GM12892 (cell line): ENCODE data around the gene PLEKHA5.
"Not testable (repeated sequence)": the region's sequence is repeated elsewhere in the genome, so short reads cannot be mapped to it uniquely, and the experiment has no call there.

Experiments used
- DNase-seq: peaks from one replicate; pipeline ENCODE4 v3.0.0; 2011; ENCODE audit not compliant: insufficient read length
- FAIRE-seq: peaks from 2 replicates; lab custom pipeline; 2011; peaks lifted over from hg19 to GRCh38; lab: Jason Lieb, UNC
- POLR2A ChIP-seq: IDR thresholded peaks from 2 replicates; pipeline ENCODE4 v1.6.1; 2011; ENCODE audit warnings: low read depth, low read length, control low read depth
- POLR2AphosphoS5 ChIP-seq: IDR thresholded peaks from 2 replicates; pipeline ENCODE4 v1.6.1; 2011; ENCODE audit warnings: low read depth, low read length, control low read depth
- TAF1 ChIP-seq: IDR thresholded peaks from 2 replicates; pipeline ENCODE4 v1.6.1; 2011; ENCODE audit warnings: low read depth, mild to moderate bottlenecking, control low read depth, low read length, borderline replicate concordance

Gene PLEKHA5

DNA sequence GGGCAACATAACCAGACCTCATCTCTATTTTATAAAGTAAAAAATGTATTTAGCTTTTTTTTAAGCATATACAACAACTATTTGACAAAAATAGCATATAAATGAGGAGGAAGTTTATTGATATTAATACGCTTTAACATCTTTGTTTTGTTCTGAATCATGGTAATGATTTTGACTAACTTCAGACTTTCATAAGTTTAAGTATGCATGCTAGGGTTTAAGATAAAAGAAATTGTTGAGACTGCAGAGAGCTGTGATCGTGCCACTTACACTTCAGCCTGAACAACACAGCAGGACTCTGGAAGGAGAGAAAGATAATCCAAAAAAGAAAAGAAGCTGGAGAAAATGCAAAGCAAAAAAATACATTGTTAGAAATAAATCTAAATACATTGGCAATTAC is 221.8 kb downstream of the PLEKHA5 start:
- TF ChIP-seq POLR2A (no peak), POLR2AphosphoS5 (no peak), TAF1 (no peak)
- FAIRE-seq = no peak
- no peak for DNase-seq

DNA sequence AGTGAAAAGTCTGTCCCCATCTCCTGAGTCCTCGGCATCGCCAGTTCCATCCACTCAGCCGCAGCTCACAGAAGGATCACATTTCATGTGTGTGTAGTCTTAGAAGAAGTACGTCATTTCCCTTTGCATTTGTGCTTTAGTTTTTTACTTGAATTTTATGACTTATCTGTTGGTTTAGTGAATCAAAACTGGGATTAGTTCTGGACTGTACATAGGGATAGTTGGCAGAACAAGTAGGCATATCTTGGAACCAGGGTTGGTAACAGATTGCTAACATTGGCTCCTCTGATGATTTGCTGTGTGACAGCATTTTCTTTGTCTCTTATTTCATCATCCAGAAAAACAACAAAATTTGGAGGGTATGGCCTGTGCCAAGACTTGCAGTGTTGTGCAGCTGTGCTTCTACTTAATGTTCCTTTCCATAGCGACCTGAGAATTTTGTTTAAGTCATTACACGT is 240.2 kb downstream of the PLEKHA5 start:
- FAIRE-seq = no peak
- DNase-seq = no peak
- TF ChIP-seq POLR2A (no peak), TAF1 (no peak), POLR2AphosphoS5 (no peak)

DNA sequence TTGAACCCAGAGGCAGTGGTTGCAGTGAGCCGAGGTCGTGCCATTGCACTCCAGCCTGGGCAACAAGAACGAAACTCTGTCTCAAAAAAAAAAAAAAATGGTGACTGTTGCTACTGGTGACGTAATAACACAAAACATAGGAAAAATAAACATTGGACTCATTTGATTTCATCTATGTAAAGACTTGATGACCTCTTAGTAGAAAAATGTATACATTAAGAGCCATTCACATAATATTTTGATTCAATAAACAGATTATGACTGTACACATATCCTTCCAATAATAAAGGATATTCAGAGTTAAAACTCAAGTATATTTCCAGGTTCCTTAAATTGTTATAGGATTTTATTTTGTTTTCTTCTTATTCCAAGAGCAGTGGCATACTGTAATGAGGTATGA is 244.1 kb downstream of the PLEKHA5 start:
- FAIRE-seq (no peak), DNase-seq (no peak)

DNA sequence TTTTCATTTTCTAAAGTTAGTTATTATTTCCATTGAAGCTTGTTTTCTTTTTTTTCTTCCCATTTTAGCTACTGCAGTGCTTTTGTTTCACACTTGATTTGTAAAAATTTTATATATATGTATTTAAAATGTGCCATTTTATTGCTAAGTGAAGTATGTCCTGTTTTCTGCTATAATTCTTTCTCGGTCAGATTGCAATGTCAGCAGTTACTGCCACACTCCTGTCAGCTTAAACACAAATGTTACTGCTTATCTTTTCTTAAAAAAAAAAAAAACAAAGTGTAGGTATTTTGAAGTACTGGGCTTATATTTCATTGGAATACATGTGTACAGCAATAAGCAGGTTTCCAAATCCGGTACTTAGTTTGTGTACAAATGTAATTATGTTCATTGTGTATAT is 246.4 kb downstream of the PLEKHA5 start:
- TF ChIP-seq TAF1 (no peak), POLR2AphosphoS5 (no peak), POLR2A (no peak)
- no peak for DNase-seq
- FAIRE-seq = no peak

More for the DNA sequence above, 244.1 kb downstream of the PLEKHA5 start:
- TF ChIP-seq POLR2A (no peak), POLR2AphosphoS5 (no peak), TAF1 (no peak)

DNA sequence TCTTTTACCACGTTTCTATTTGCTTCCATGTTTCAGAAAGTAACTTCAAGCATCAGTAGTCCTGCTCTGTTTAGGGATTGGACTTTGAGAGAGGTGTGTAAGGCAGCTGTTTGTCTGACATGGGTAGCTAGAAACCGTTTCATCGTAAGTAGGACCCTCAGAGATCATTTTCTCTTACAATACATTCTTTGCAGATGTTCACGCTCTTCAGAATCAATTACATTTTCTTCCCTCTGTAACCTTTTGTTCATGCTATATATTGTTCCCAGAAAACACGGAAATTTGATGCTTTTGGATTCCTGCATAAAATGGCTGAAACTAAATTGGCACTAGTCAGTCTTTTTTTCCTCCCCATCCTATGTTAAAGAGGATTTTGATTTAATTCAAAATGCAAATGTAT is 247.2 kb downstream of the PLEKHA5 start:
- TF ChIP-seq TAF1 (no peak), POLR2A (no peak), POLR2AphosphoS5 (no peak)
- no peak for FAIRE-seq
- DNase-seq = no peak

DNA sequence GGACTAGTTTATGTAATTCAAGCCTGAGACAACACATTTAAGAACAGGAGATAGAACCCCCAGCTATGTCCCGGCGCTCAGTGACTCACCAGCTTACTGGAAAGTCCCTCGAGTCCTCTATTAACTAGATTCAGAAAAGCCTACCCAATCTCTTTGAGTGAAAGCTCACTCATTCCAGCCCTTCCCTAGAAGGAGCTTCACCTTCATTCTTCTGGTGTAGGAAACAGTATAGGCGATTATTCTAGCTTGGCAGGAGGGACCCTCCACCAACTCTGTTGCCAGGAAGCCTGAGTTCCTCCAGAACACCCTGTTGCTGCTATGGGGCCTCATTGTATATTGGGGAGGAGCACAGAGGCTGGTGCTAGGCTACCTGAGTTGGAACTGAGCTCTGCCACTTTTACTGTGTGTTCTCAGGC is 252.6 kb downstream of the PLEKHA5 start:
- TF ChIP-seq POLR2AphosphoS5 (no peak), POLR2A (no peak), TAF1 (no peak)
- FAIRE-seq (peak; percentile 44), DNase-seq (no peak)

DNA sequence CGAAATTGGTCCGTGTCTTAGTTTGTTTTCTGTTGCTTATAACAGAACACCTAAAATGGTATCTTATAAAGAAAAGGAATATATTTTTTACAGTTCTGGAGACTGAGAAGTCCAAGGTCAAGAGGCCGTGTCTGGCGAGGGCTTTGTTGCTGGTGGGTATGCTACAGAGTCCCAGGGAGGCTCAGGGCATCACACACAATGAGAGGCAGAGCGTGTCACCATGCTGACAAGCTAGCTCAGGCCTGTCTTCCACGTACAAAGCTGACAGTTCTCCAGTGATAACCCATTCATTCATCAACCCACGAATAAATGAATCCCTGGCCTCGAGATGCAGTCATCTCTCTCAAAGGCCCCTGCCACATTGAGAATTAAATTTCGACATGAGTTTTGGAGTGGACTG is 253.0 kb downstream of the PLEKHA5 start:
- FAIRE-seq (no peak), DNase-seq (no peak)
- TF ChIP-seq POLR2A (no peak), POLR2AphosphoS5 (no peak), TAF1 (no peak)

DNA sequence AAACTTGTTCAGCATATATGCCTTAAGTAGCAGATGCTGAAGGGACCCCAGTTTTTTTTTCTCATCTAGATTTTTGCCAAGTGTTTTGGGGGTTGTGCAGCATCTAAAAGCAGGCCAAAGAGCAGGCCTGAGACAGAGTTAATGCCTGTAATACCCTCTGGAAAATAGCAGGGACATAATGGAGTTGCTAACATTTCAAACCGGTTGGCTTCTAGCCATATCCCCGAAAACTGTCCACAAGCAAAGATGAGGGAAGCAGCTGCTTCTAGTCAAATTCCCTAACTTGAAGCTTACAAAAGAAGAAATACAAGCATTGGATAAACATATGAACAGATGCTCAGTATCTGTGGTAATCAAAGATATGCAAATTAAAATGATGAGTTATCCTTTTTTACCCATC is 257.6 kb downstream of the PLEKHA5 start:
- DNase-seq = no peak
- FAIRE-seq = no peak
- TF ChIP-seq POLR2AphosphoS5 (no peak), TAF1 (no peak), POLR2A (no peak)

DNA sequence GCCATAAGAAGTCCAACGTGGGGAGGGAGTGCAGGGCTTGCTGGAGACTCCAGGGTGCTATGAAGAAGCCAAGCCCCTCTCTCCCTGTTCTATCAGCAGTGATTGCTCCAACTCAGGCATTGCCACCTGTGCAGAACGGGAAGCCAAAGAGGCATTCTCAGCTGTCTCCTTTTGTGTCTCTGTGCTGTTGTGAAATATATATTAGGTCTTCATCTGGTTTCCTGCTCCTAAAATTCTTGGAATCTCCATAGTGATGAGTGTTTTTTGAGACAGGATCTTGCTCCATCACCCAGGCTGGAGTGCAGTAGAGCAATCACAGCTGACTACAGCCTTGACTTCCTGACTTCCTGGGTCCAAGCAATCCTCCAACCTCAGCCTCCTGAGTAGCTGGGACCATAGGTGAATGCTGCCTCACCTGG is 258.6 kb downstream of the PLEKHA5 start:
- no peak for DNase-seq
- TF ChIP-seq TAF1 (no peak), POLR2A (no peak), POLR2AphosphoS5 (no peak)
- no peak for FAIRE-seq

DNA sequence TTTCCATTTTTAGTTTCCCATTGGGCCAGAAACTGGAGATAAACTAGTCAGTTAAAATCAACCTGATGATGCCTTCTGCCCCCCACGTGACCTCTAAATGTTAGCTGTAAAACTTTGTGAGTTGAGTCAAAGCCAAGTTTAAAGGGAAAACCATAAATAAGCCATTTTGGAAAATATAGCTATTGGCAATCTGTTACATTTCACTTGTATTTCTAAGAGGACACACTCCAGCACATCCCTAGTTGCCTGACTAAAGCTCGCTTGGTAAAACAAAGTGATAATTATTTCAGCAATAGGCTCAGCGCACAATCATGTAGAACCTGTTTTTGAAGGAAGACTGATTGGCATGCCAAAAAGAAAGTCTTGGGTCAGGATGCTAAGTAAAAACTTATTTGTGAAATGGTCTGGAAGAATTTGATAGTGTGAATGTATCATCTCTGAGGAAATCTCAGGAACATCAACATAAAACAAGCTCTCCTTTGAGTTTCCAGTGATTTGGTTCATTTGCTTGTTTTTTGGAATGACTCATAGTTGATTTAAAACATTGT is 260.6 kb downstream of the PLEKHA5 start:
- DNase-seq (no peak), FAIRE-seq (no peak)

DNA sequence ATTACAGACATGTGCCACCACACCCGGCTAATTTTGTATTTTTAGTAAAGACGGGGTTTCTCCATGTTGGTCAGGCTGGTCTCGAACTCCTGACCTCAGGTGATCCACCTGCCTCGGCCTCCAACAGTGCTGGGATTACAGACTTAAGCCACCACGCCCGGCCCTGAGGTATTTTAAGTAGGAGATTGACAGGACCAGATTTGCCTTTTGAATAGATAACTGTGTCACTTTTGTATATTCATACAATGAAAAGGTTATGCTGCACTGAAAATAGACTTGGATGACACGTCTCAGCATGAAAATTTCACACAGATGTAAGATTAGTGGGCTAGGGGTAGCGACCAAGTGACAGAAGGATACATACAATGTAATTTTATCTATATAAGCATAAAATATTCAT is 263.1 kb downstream of the PLEKHA5 start:
- not testable (repeated sequence) for DNase-seq, FAIRE-seq

More for the DNA sequence above, 260.6 kb downstream of the PLEKHA5 start:
- TF ChIP-seq POLR2A (no peak), POLR2AphosphoS5 (no peak), TAF1 (no peak)

DNA sequence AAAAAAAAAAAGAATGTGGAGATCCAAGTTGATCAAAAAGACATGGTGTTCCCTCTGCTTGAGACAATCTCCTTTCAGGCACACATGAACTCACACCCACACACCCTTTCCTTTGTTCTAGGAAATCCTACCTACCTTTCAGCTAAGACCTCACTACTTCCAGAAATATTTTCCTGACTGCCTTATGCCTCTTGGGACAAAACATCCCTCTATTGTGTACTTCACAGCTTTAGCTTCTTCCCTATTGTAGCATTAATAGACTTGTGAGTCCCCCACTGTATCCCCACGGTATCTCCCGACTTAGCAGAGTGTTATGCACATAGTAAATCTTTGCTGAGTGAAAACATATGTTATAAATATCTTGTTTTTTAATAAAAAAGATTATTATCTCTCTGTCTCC is 264.9 kb downstream of the PLEKHA5 start:
- FAIRE-seq (no peak), DNase-seq (no peak)
- no peak for TF ChIP-seq POLR2A
- TF ChIP-seq POLR2AphosphoS5 = no peak
- no peak for TF ChIP-seq TAF1

DNA sequence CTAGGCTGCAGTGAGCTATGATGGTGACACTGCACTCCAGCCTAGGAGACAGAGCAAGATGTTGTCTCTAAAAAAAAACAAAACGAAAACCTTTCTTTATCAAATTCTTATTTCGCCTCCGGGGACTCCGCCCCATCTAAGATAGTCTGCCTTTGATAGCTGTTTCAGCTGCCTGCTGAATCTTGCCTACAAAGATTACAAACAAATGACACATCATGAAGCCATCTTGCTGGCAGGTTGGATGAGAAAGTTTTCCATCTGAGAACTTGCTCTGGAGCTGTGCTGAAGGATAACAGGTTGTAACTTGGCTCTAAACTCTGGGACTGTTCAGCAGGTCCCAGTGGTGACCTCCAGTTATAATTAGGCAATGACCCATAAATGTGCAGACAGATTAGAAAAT is 268.0 kb downstream of the PLEKHA5 start:
- DNase-seq = no peak
- no peak for FAIRE-seq
- TF ChIP-seq POLR2A = no peak
- TF ChIP-seq TAF1 = no peak
- TF ChIP-seq POLR2AphosphoS5 = no peak
